ENCODE data around the gene CSTF3. TPM values are rescaled to one million over a fixed set of nuclear protein-coding genes. Genes with fewer than 3 reads are reported as not detected.
A peak's percentile ranks its signal among the peaks of the same experiment; 100 is the strongest.

CSTF3 gene
- total RNA-seq, 1 donor from 2014 or later: 47.5 TPM

DNA sequence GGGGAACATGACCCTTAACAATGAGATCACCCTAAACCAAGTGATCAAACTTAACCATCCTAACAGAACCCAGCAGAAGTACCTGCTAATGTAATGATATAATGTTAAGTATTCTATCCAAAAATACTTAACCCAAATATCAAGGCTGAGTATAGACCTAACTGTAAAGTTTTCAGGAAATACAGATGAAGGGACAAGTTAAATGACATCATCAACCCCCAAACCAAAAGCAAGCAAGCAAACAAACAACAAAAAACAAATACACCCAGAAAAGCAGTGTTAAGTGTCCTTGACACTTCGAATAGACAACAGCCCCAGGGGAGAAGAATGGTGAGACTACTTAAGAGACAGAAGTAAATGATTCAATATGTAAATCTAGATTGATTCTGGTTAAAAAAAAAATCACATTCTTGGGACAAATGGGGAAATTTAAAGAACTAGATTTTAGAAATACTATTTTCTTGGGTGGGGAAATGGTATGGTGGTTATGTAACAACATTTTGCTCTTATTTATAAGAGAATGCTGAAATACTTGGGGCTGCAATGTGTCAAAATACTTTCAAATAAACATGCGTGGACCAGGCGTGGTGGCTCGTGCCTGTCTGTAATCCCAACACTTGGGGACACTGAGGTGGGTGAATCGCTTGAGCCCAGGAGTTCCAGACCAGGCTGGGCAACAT lies 2.5 kb downstream of the CSTF3 start:
- Histone ChIP-seq H3K9me3 (ENCODE audit: insufficient read depth, low read depth, low read length) (no peaks in the 10 kb centered on the region), H3K36me3 (ENCODE audit: insufficient read depth, low read length) (peaks cover 4% of the 10 kb centered on the region), H3K27me3 (ENCODE audit: insufficient read depth, low read length) (no peaks in the 10 kb centered on the region), H3K9ac (ENCODE audit: low read length) (no peak overlapping the region), H3K4me2 (ENCODE audit: low read length) (peak overlapping the region; percentile 83), H3K27ac (ENCODE audit: low read depth, low read length) (no peak overlapping the region), H3K4me3 (ENCODE audit: insufficient read depth, low read depth, low read length) (peak overlapping the region; percentile 26), H2AFZ (ENCODE audit: low read depth, low read length) (no peak overlapping the region), H3K79me2 (ENCODE audit: insufficient read depth, low read length) (peaks cover 76% of the 10 kb centered on the region), H3K4me1 (ENCODE audit: insufficient read depth, low read length) (peaks cover 17% of the 10 kb centered on the region), H4K20me1 (ENCODE audit: insufficient read depth, low read length) (peaks cover 62% of the 10 kb centered on the region)
- Mint-ChIP-seq H3K27me3 (ENCODE audit: low read depth, unreplicated experiment) (no peaks in the 10 kb centered on the region), H3K4me3 (ENCODE audit: unreplicated experiment) (peak overlapping the region; percentile 100), H3K36me3 (ENCODE audit: low read depth, unreplicated experiment) (peaks cover 4% of the 10 kb centered on the region), H3K9me3 (ENCODE audit: unreplicated experiment) (no peaks in the 10 kb centered on the region), H3K27ac (ENCODE audit: unreplicated experiment) (no peak overlapping the region), H3K4me1 (ENCODE audit: low read depth, unreplicated experiment) (peaks cover 15% of the 10 kb centered on the region)
- FAIRE-seq (no peak), DNase-seq (ENCODE audit: low read depth) (no peak)
- no peak for TF ChIP-seq EZH2 (IDR thresholded peaks at IDR 0.05; ENCODE audit: insufficient read depth, low read length)
- TF ChIP-seq CTCF (IDR thresholded peaks at IDR 0.05; ENCODE audit: insufficient read depth, low read depth, low read length): no peak

DNA sequence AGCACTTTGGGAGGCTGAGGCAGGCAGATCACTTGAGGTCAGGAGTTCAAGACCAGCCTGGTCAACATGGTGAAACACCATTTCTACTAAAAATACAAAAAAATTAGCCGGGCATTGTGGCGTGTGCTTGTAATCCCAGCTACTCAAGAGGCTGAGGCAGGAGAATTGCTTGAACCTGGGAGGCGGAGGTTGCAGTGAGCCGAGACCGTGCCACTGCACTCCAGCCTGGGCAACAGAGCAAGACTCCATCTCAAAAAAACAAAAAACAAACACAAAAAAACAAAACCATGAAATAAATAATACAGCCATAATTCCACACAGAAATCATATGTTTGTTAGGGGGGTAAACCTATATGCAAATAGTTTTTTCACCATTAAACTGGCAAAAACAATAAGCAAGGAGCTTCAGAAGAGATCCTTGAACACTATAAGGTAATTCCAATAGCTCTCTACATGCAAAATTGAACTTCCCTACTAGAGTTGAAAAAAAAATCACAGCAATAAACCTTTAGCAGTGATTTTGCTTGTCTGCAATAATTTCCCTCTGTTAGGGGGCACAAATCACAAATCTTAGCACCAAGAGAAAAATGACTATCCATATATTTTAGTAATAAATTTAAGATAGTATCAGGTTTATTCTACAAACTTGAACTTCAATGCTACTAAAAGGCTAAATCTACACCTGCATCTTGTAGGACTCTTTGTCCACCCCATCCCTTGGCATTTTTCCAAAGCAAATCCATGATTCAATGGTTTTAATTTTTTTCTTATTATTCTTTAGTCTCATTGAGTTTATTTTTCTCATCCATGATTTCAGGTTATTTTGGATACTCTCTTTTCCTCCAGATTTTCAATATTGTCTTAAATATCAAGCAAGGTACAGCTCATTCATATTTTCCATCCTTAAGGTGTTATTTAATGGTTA lies 3.9 kb downstream of the CSTF3 start:
- DNase-seq (ENCODE audit: low read depth): no peak
- no peak overlapping the region for H3K27ac ChIP-seq (ENCODE audit: low read depth, low read length)
- H3K9me3 ChIP-seq (ENCODE audit: insufficient read depth, low read depth, low read length): no peaks in the 10 kb centered on the region
- peaks cover 89% of the 10 kb centered on the region for H3K79me2 ChIP-seq (ENCODE audit: insufficient read depth, low read length)
- peaks cover 4% of the 10 kb centered on the region for H3K36me3 Mint-ChIP-seq (ENCODE audit: low read depth, unreplicated experiment)
- peaks cover 15% of the 10 kb centered on the region for H3K4me1 Mint-ChIP-seq (ENCODE audit: low read depth, unreplicated experiment)
- H3K36me3 ChIP-seq (ENCODE audit: insufficient read depth, low read length): peaks cover 6% of the 10 kb centered on the region
- TF ChIP-seq CTCF (IDR thresholded peaks at IDR 0.05; ENCODE audit: insufficient read depth, low read depth, low read length) (no peak), EZH2 (IDR thresholded peaks at IDR 0.05; ENCODE audit: insufficient read depth, low read length) (no peak)
- peaks cover 17% of the 10 kb centered on the region for H3K4me1 ChIP-seq (ENCODE audit: insufficient read depth, low read length)
- H3K9ac ChIP-seq (ENCODE audit: low read length): no peak overlapping the region
- H3K9me3 Mint-ChIP-seq (ENCODE audit: unreplicated experiment): no peaks in the 10 kb centered on the region
- H3K27me3 ChIP-seq (ENCODE audit: insufficient read depth, low read length): no peaks in the 10 kb centered on the region
- peak overlapping the region; percentile 76 for H3K4me3 Mint-ChIP-seq (ENCODE audit: unreplicated experiment)
- no peak for FAIRE-seq
- peak overlapping the region; percentile 83 for H3K4me2 ChIP-seq (ENCODE audit: low read length)
- H3K27me3 Mint-ChIP-seq (ENCODE audit: low read depth, unreplicated experiment): no peaks in the 10 kb centered on the region
- no peak overlapping the region for H3K4me3 ChIP-seq (ENCODE audit: insufficient read depth, low read depth, low read length)
- no peak overlapping the region for H2AFZ ChIP-seq (ENCODE audit: low read depth, low read length)
- H3K27ac Mint-ChIP-seq (ENCODE audit: unreplicated experiment): no peak overlapping the region
- H4K20me1 ChIP-seq (ENCODE audit: insufficient read depth, low read length): peaks cover 75% of the 10 kb centered on the region
